Testis (tissue), 3 donors: ENCODE measurements around the gene NPAS2. TPM values are rescaled to one million over a fixed set of nuclear protein-coding genes. Genes with fewer than 3 reads are reported as not detected.

Experiments used
- DNase-seq: peaks from one replicate; pipeline ENCODE4 v3.0.0-alpha.2; 2019
- H3K27ac ChIP-seq, 2 donors: fragments of 200-600 bp; sonication (generic); one replicate each; pipeline ENCODE4 v1.5.1; 2019
- H3K27me3 ChIP-seq: fragments of 200-600 bp; sonication (generic); one replicate; pipeline ENCODE4 v1.5.1; 2019
- H3K36me3 ChIP-seq: fragments of 200-600 bp; sonication (generic); one replicate; pipeline ENCODE4 v1.5.1; 2017; ENCODE audit warnings: low read depth; ENCODE audit errors: missing control alignments
- H3K4me1 ChIP-seq: fragments of 200-600 bp; sonication (generic); one replicate; pipeline ENCODE4 v1.5.1; 2019
- H3K4me3 ChIP-seq, 2 donors: fragments of 200-600 bp; sonication (generic); one replicate each; pipeline ENCODE4 v1.5.1; 2017 to 2019
- H3K9me3 ChIP-seq: fragments of 200-600 bp; sonication (generic); one replicate; pipeline ENCODE4 v1.5.1; 2017
- CTCF ChIP-seq, 3 experiments: fragments of 450-650 bp in 2 of 3; fragments of 200-600 bp in 1 of 3; sonication (generic) in 1 of 3; IDR thresholded peaks; one replicate each; pipeline ENCODE4 v1.5.1; 2016 to 2019; ENCODE audit warnings: antibody characterized with exemption in 3 of 3, mild to moderate bottlenecking in 2 of 3, moderate library complexity in 1 of 3
- POLR2A ChIP-seq: fragments of 450-650 bp; IDR thresholded peaks from one replicate; pipeline ENCODE4 v1.6.1; 2017; ENCODE audit warnings: antibody characterized with exemption, mild to moderate bottlenecking, moderate library complexity
- WGBS, 2 donors: methylation state at CpG; one replicate each; pipeline ENCODE4 v1.1.5; 2018; 5-methylcytosine and 5-hydroxymethylcytosine counted together
- intact Hi-C: fragments of 100-400 bp; cut with DNase I; formaldehyde crosslinking; loops from one replicate; pipeline ENCODE4 v1.15.1; 2023; ENCODE audit warnings: low total_unique reads
- polyA plus RNA-seq: library from polyadenylated mRNA; stranded (reverse); fragments of 350-450 nt; fragmentation: Illumina TruSeq; extraction: RNeasy Lipid Tissue Mini Kit (QIAGEN cat#74804); gene quantifications from one replicate; pipeline ENCODE4 v1.2.3, GENCODE V29; 2014; ENCODE audit warnings: low read depth, low replicate concordance; ENCODE audit not compliant: insufficient read depth
- total RNA-seq, 2 donors: library from RNA; depleted of rRNA; stranded (reverse); fragments of >200 nt; gene quantifications; one replicate each; pipeline ENCODE4 v1.2.3, GENCODE V29; 2016

Gene NPAS2
- total and polyA plus RNA-seq, 3 donors from 2014 or later, result 20.4 to 64.2 (median 46.7) TPM

- H3K27me3 ChIP-seq, result no peaks in the 10 kb centered on the region
- 82 to 93% methylated on average over 5 of the region's 5 CpGs for WGBS, 2 donors
- TF ChIP-seq POLR2A, result no peak
- no peak overlapping the region for H3K4me3 ChIP-seq
- H3K36me3 ChIP-seq, result no peaks in the 10 kb centered on the region
- no peaks in the 10 kb centered on the region for H3K9me3 ChIP-seq
- no peak for DNase-seq
- H3K4me1 ChIP-seq, result peaks cover 10% of the 10 kb centered on the region
- no peak overlapping the region for H3K27ac ChIP-seq
- intact Hi-C loops, result no loop called here
Observed at GRCh38 chr2:100900156-100900795, 80.3 kb downstream of the NPAS2 start.

GRCh38 chr2:100902817-100903405 lies 83.0 kb downstream of the NPAS2 start:
- H3K9me3 ChIP-seq, result no peaks in the 10 kb centered on the region
- no peak for TF ChIP-seq POLR2A
- no peak for TF ChIP-seq CTCF (IDR thresholded peaks at IDR 0.05)
- no peaks in the 10 kb centered on the region for H3K4me1 ChIP-seq
- H3K27me3 ChIP-seq, result no peaks in the 10 kb centered on the region
- no peak for DNase-seq
- no peaks in the 10 kb centered on the region for H3K36me3 ChIP-seq
- H3K27ac ChIP-seq, result no peak overlapping the region
- intact Hi-C loops, result no loop called here
- 81 to 87% methylated on average over 6 of the region's 6 CpGs for WGBS, 2 donors
- H3K4me3 ChIP-seq, result no peak overlapping the region

- WGBS, 2 donors, result 93 to 95% methylated on average over 17 of the region's 17 CpGs
- no peak overlapping the region for H3K27ac ChIP-seq
- intact Hi-C loops, result no loop called here
- TF ChIP-seq POLR2A (no peak), CTCF (IDR thresholded peaks at IDR 0.05) (no peak)
- DNase-seq, result no peak
- no peaks in the 10 kb centered on the region for H3K27me3 ChIP-seq
- H3K4me3 ChIP-seq, result no peak overlapping the region
- H3K4me1 ChIP-seq, result no peaks in the 10 kb centered on the region
- H3K9me3 ChIP-seq, result no peaks in the 10 kb centered on the region
- H3K36me3 ChIP-seq, result no peaks in the 10 kb centered on the region
Observed at GRCh38 chr2:100903534-100904258, 83.8 kb downstream of the NPAS2 start.

- intact Hi-C loops, result no loop called here
- no peak for DNase-seq
- Histone ChIP-seq H3K36me3 (no peaks in the 10 kb centered on the region), H3K4me3 (no peak overlapping the region), H3K27ac (no peak overlapping the region), H3K4me1 (no peaks in the 10 kb centered on the region), H3K9me3 (no peaks in the 10 kb centered on the region), H3K27me3 (no peaks in the 10 kb centered on the region)
- TF ChIP-seq CTCF (IDR thresholded peaks at IDR 0.05) (no peak), POLR2A (no peak)
- WGBS, 2 donors, result 84 to 89% methylated on average over 6 to 9 of the region's 9 CpGs
Observed at GRCh38 chr2:100905132-100905805, 85.3 kb downstream of the NPAS2 start.

- Histone ChIP-seq H3K27me3 (no peaks in the 10 kb centered on the region), H3K4me1 (no peaks in the 10 kb centered on the region), H3K27ac (no peak overlapping the region), H3K9me3 (no peaks in the 10 kb centered on the region), H3K4me3 (no peak overlapping the region), H3K36me3 (no peaks in the 10 kb centered on the region)
- DNase-seq, result no peak
- TF ChIP-seq POLR2A (no peak), CTCF (IDR thresholded peaks at IDR 0.05) (no peak)
- WGBS, 2 donors, result 73 to 83% methylated on average over 1 of the region's 1 CpG
- intact Hi-C loops, result no loop called here
Observed at GRCh38 chr2:100906131-100906530, 86.2 kb downstream of the NPAS2 start.
